Gastroesophageal sphincter (tissue), 3 donors: ENCODE results near the gene SDK1.

ENCODE experiments used
- POLR2A ChIP-seq, 2 donors: fragments of 450-650 bp; IDR thresholded peaks; one replicate each; pipeline ENCODE4 v1.6.1; 2017; ENCODE audit warnings: antibody characterized with exemption in 2 of 2, mild to moderate bottlenecking in 2 of 2, moderate library complexity in 1 of 2
- TF ChIP-seq, protein P1 (sequence below), 4 experiments: fragments of 200-600 bp in 2 of 4; fragments of 450-650 bp in 2 of 4; sonication (generic) in 1 of 4; IDR thresholded peaks; one replicate each; pipeline ENCODE4 v1.5.1; 2017 to 2019; ENCODE audit warnings: antibody characterized with exemption in 4 of 4, mild to moderate bottlenecking in 2 of 4, moderate library complexity in 2 of 4

GRCh38 chr7:3301449-3301731 lies 338 bp downstream of the SDK1 start:
- TF ChIP-seq POLR2A (IDR thresholded peaks at IDR 0.05) = no peak
- TF ChIP-seq, protein P1, sequence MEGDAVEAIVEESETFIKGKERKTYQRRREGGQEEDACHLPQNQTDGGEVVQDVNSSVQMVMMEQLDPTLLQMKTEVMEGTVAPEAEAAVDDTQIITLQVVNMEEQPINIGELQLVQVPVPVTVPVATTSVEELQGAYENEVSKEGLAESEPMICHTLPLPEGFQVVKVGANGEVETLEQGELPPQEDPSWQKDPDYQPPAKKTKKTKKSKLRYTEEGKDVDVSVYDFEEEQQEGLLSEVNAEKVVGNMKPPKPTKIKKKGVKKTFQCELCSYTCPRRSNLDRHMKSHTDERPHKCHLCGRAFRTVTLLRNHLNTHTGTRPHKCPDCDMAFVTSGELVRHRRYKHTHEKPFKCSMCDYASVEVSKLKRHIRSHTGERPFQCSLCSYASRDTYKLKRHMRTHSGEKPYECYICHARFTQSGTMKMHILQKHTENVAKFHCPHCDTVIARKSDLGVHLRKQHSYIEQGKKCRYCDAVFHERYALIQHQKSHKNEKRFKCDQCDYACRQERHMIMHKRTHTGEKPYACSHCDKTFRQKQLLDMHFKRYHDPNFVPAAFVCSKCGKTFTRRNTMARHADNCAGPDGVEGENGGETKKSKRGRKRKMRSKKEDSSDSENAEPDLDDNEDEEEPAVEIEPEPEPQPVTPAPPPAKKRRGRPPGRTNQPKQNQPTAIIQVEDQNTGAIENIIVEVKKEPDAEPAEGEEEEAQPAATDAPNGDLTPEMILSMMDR (IDR thresholded peaks at IDR 0.05) = no peak
